Keratinocyte (primary cell): ENCODE results near the gene GSN.

Source experiments
- CTCF ChIP-seq, 3 experiments: IDR thresholded peaks in 1 of 3; conservative IDR thresholded peaks in 1 of 3; optimal IDR thresholded peaks in 1 of 3; 2 replicates in 2 of 3; 3 replicates in 1 of 3; pipeline versions ENCODE3 to v1.5.1; 2011; ENCODE audit warnings: low read length in 3 of 3, mild to moderate bottlenecking in 3 of 3, moderate library complexity in 2 of 3, control low read depth in 1 of 3, inconsistent platforms in 1 of 3; ENCODE audit not compliant: insufficient read depth in 2 of 3; ENCODE audit errors: extremely low read depth in 1 of 3
- EZH2 ChIP-seq: IDR thresholded peaks from one replicate; pipeline ENCODE4 v1.6.1; 2012; ENCODE audit warnings: inconsistent platforms, mild to moderate bottlenecking, low read length, moderate library complexity

- TF ChIP-seq CTCF (optimal IDR thresholded peaks at IDR 0.05 in 1 of 3, IDR thresholded peaks at IDR 0.05 in 1 of 3, conservative IDR thresholded peaks at IDR 0.05 in 1 of 3; ENCODE audit: extremely low read depth in 1 of 3, insufficient read depth in 2 of 3, low read length in 3 of 3) (peak in 2 of 3 experiments; percentile 12), EZH2 (no peak)
These were observed 108.4 kb downstream of the GSN start for GRCh38 chr9:121376214-121376830.
